Measurements from ENCODE around the gene ARHGAP26. TPM values are rescaled to one million over a fixed set of nuclear protein-coding genes. Genes with fewer than 3 reads are reported as not detected.

The ARHGAP26 gene
- total RNA-seq, 1 donor from 2014 or later = 8.6 TPM

DNA sequence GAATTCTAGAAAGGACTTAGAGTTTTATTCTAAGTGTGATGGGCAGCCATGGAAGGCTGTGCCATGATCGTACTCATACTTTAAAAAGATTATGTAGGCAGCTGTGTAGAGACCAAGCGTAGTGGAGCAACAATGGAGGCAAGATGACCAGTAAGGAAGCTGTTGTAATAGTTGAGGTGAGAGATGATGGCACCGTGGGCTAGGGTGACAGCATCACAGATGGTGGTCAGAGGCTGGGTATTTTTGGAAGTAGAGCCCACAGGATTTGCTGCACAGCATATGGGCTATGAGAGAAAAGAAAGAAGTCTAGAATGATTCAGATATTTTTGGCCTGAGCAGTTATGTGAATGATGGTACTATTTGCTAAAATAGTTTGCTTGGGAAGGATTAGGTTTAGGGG is 7.7 kb downstream of the ARHGAP26 start:
- no peak overlapping the region for H3K4me3 ChIP-seq (ENCODE audit: low read depth, low read length)
- H3K27me3 ChIP-seq (ENCODE audit: control insufficient read depth, insufficient read depth, low read length) = no peaks in the 10 kb centered on the region
- no peak for TF ChIP-seq CTCF (IDR thresholded peaks at IDR 0.05; ENCODE audit: insufficient read depth, low read length, poor library complexity, severe bottlenecking)
- H3K36me3 ChIP-seq (ENCODE audit: control insufficient read depth, insufficient read depth, low read length) = no peaks in the 10 kb centered on the region
- no peak for DNase-seq (ENCODE audit: low read depth)

- no peak for DNase-seq (ENCODE audit: low read depth)
- Histone ChIP-seq H3K36me3 (ENCODE audit: control insufficient read depth, insufficient read depth, low read length) (no peaks in the 10 kb centered on the region), H3K27me3 (ENCODE audit: control insufficient read depth, insufficient read depth, low read length) (no peaks in the 10 kb centered on the region), H3K4me3 (ENCODE audit: low read depth, low read length) (no peak overlapping the region)
- TF ChIP-seq CTCF (IDR thresholded peaks at IDR 0.05; ENCODE audit: insufficient read depth, low read length, poor library complexity, severe bottlenecking) = no peak
Observed at GRCh38 chr5:142779163-142779840, 9.1 kb downstream of the ARHGAP26 start.

DNA sequence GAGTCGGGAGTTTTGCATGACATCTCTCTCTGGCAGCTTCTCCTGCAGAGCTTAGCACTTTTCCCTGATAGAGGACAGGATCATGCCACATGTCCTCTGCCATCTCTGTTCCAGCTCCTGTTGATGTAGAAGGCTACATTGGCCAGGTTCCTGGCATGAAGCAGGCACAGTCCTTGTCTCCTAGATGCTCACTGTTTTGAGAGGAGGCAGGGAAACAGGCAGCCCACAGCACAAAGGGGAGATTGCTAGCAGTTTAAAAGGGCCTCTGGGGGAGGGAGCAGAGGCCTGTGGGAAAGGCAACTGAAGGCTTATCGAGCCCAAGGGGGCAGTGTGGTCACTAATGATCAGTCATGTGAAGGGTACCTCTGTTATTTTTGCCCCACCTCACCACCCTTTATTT is 10.7 kb downstream of the ARHGAP26 start:
- Histone ChIP-seq H3K36me3 (ENCODE audit: control insufficient read depth, insufficient read depth, low read length) (no peaks in the 10 kb centered on the region), H3K4me3 (ENCODE audit: low read depth, low read length) (no peak overlapping the region), H3K27me3 (ENCODE audit: control insufficient read depth, insufficient read depth, low read length) (no peaks in the 10 kb centered on the region)
- DNase-seq (ENCODE audit: low read depth) = no peak
- TF ChIP-seq CTCF (IDR thresholded peaks at IDR 0.05; ENCODE audit: insufficient read depth, low read length, poor library complexity, severe bottlenecking) = no peak

DNA sequence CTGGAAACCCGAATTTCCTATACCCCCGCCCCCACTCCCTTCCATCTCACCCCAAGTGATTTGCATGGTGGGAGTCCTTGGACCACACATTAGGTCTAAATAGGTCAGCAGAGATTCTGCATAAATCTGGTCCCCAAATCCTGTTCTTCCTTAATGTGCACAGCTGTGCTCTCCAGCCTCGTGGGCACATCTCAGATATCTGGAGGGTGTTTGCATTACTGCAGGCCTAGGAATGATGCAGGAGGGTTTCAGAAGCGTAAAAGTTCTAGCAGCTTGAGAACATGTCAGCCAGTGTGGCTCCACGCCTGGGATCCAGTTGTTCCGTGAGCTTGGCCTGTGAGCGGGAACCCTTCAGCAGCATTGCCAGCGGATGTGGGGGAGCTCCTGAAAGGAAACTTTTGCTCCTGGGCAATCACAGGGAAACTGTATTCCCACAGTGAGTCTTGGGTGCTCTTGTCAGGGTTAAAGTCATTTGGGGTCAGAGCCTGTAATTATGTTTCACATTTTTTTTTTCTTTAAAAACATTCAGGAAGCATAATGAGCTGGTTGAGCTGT is 12.9 kb downstream of the ARHGAP26 start:
- DNase-seq (ENCODE audit: low read depth) = no peak
- TF ChIP-seq CTCF (IDR thresholded peaks at IDR 0.05; ENCODE audit: insufficient read depth, low read length, poor library complexity, severe bottlenecking) = no peak

GRCh38 chr5:142783601-142784341 is 13.6 kb downstream of the ARHGAP26 start:
- TF ChIP-seq CTCF (IDR thresholded peaks at IDR 0.05; ENCODE audit: insufficient read depth, low read length, poor library complexity, severe bottlenecking) = no peak
- Histone ChIP-seq H3K36me3 (ENCODE audit: control insufficient read depth, insufficient read depth, low read length) (no peaks in the 10 kb centered on the region), H3K27me3 (ENCODE audit: control insufficient read depth, insufficient read depth, low read length) (no peaks in the 10 kb centered on the region), H3K4me3 (ENCODE audit: low read depth, low read length) (no peak overlapping the region)
- DNase-seq (ENCODE audit: low read depth) = no peak

More for the DNA sequence above, 12.9 kb downstream of the ARHGAP26 start:
- no peaks in the 10 kb centered on the region for H3K27me3 ChIP-seq (ENCODE audit: control insufficient read depth, insufficient read depth, low read length)
- H3K4me3 ChIP-seq (ENCODE audit: low read depth, low read length) = no peak overlapping the region
- no peaks in the 10 kb centered on the region for H3K36me3 ChIP-seq (ENCODE audit: control insufficient read depth, insufficient read depth, low read length)
